Gastroesophageal sphincter (tissue), 4 donors: ENCODE results near the gene SNRPB. TPM values are rescaled to one million over a fixed set of nuclear protein-coding genes. Genes with fewer than 3 reads are reported as not detected.

Experiments
- ATAC-seq: fragments of 150-250 bp; one replicate; pipeline ENCODE4 v1.9.1; 2016; ENCODE audit warnings: mild to moderate bottlenecking, moderate library complexity
- H3K27ac ChIP-seq, 4 donors: fragments of 200-600 bp; sonication (generic) in 3 of 4; 1 replicate in 3 of 4; 2 replicates in 1 of 4; pipeline ENCODE4 v1.5.1; 2016 to 2019
- H3K27me3 ChIP-seq: fragments of 200-600 bp; sonication (generic); one replicate; pipeline ENCODE4 v1.5.1; 2019
- H3K36me3 ChIP-seq, 2 donors: fragments of 200-600 bp; sonication (generic); one replicate each; pipeline ENCODE4 v1.5.1; 2019; ENCODE audit warnings: control low read depth in 1 of 2
- H3K4me1 ChIP-seq, 3 donors: fragments of 200-600 bp; sonication (generic); 1 replicate in 2 of 3; 2 replicates in 1 of 3; pipeline ENCODE4 v1.5.1; 2016 to 2019; ENCODE audit warnings: control low read depth in 2 of 3
- H3K4me3 ChIP-seq, 2 donors: fragments of 200-600 bp; sonication (generic); one replicate each; pipeline ENCODE4 v1.5.1; 2019; ENCODE audit warnings: mild to moderate bottlenecking in 1 of 2, moderate library complexity in 1 of 2
- H3K9me3 ChIP-seq, 3 donors: fragments of 200-600 bp; sonication (generic); one replicate each; pipeline ENCODE4 v1.5.1; 2017 to 2019; ENCODE audit warnings: control low read depth in 2 of 3
- EP300 ChIP-seq: sonication (generic); formaldehyde crosslinking; IDR thresholded peaks from one replicate; pipeline ENCODE4 v1.6.1; 2017; ENCODE audit warnings: antibody characterized with exemption, mild to moderate bottlenecking
- POLR2A ChIP-seq, 2 donors: fragments of 450-650 bp; IDR thresholded peaks; one replicate each; pipeline ENCODE4 v1.6.1; 2017; ENCODE audit warnings: antibody characterized with exemption in 2 of 2, mild to moderate bottlenecking in 2 of 2, moderate library complexity in 1 of 2
- POLR2AphosphoS5 ChIP-seq: sonication (generic); formaldehyde crosslinking; IDR thresholded peaks from one replicate; pipeline ENCODE4 v1.6.1; 2017; ENCODE audit warnings: antibody characterized with exemption
- WGBS, 2 donors: methylation state at CpG; one replicate each; pipeline ENCODE4 v1.1.5; 2018; ENCODE audit warnings: low coverage in 1 of 2; 5-methylcytosine and 5-hydroxymethylcytosine counted together
- total RNA-seq, 4 donors: library from RNA; depleted of rRNA; stranded (reverse); fragments of >200 nt; gene quantifications; one replicate each; pipeline ENCODE4 v1.1.0, GENCODE V29; 2016
- TF ChIP-seq, protein P1 (sequence below), 4 experiments: fragments of 200-600 bp in 2 of 4; fragments of 450-650 bp in 2 of 4; sonication (generic) in 1 of 4; IDR thresholded peaks; one replicate each; pipeline ENCODE4 v1.5.1; 2017 to 2019; ENCODE audit warnings: antibody characterized with exemption in 4 of 4, mild to moderate bottlenecking in 2 of 4, moderate library complexity in 2 of 4

The SNRPB gene
- total RNA-seq, 4 donors from 2014 or later = 154 to 212 (median 204) TPM

DNA sequence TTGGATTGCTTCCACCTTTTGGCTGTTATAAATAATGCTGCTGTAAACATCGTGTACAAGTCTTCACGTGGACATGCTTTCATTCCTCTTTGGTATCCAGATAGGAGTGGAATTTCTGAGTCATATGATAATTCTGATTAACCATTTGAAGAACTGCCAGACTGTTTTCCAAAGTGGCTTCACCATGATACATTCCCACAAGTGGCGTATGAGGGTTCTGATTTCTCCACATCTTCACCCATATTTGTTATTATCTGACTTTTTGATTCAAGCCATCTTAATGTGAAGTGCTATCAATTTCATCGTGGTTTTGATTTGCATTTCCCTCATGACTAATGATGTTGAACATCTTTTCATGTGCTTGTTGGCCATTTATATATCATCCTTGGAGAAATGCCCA lies 2.9 kb upstream of the SNRPB start:
- H3K36me3 ChIP-seq = peaks cover 0 to 7% of the 10 kb centered on the region in 2 donors
- TF ChIP-seq POLR2A (IDR thresholded peaks at IDR 0.05) = no peak
- TF ChIP-seq EP300 = no peak
- no peak for TF ChIP-seq POLR2AphosphoS5
- TF ChIP-seq, protein P1, sequence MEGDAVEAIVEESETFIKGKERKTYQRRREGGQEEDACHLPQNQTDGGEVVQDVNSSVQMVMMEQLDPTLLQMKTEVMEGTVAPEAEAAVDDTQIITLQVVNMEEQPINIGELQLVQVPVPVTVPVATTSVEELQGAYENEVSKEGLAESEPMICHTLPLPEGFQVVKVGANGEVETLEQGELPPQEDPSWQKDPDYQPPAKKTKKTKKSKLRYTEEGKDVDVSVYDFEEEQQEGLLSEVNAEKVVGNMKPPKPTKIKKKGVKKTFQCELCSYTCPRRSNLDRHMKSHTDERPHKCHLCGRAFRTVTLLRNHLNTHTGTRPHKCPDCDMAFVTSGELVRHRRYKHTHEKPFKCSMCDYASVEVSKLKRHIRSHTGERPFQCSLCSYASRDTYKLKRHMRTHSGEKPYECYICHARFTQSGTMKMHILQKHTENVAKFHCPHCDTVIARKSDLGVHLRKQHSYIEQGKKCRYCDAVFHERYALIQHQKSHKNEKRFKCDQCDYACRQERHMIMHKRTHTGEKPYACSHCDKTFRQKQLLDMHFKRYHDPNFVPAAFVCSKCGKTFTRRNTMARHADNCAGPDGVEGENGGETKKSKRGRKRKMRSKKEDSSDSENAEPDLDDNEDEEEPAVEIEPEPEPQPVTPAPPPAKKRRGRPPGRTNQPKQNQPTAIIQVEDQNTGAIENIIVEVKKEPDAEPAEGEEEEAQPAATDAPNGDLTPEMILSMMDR (IDR thresholded peaks at IDR 0.05) = no peak
- no peak overlapping the region for H3K27ac ChIP-seq
- H3K27me3 ChIP-seq = no peaks in the 10 kb centered on the region
- no peak for ATAC-seq
- H3K4me1 ChIP-seq = peaks cover 0 to 20% (median 11%) of the 10 kb centered on the region in 3 donors
- H3K4me3 ChIP-seq = no peak overlapping the region
- WGBS, 2 donors = 56% methylated on average over 4 of the region's 4 CpGs
- H3K9me3 ChIP-seq = no peaks in the 10 kb centered on the region

DNA sequence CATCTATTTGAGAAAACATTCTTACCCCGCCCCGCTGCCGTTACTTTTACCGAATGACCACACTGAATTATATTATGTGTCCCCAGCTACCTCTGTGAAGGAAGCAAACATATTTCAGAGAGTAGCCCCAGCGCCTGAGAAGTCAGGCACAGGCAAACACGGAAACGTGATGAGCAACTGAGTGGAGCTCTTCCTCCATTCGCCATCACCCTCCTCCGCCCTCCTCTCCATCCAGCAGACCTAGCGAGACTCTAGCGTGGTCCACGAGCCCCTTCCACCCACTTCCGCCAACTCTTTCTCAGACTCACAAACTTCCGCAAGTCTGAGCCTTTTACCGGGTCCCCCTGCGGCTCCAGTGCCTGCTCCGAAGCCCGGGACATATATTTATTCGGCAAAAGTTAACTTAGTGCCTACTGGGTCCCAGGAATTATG lies 582 bp downstream of the SNRPB start:
- no peaks in the 10 kb centered on the region for H3K27me3 ChIP-seq
- WGBS, 2 donors = 0% methylated on average over 12 to 14 of the region's 19 CpGs
- H3K36me3 ChIP-seq = peaks cover 0 to 30% of the 10 kb centered on the region in 2 donors
- H3K4me1 ChIP-seq = peaks cover 0 to 39% (median 14%) of the 10 kb centered on the region in 3 donors
- no peak for ATAC-seq
- peak overlapping the region; percentile 75 to 79 for H3K4me3 ChIP-seq
- peak overlapping the region; percentile 75 to 96 (median 90) for H3K27ac ChIP-seq
- H3K9me3 ChIP-seq = no peaks in the 10 kb centered on the region
- TF ChIP-seq, protein P1 (IDR thresholded peaks at IDR 0.05) = no peak
- TF ChIP-seq POLR2AphosphoS5 (no peak), EP300 (no peak)

- Histone ChIP-seq H3K27ac (peak overlapping the region in 3 of 4 donors; percentile 86 to 96 (median 95)), H3K4me3 (peak overlapping the region in 1 of 2 donors; percentile 75), H3K9me3 (no peaks in the 10 kb centered on the region), H3K36me3 (peaks cover 8 to 42% of the 10 kb centered on the region in 2 donors), H3K27me3 (no peaks in the 10 kb centered on the region), H3K4me1 (peaks cover 0 to 39% (median 14%) of the 10 kb centered on the region in 3 donors)
- TF ChIP-seq EP300 (no peak), POLR2AphosphoS5 (no peak), POLR2A (IDR thresholded peaks at IDR 0.05) (no peak)
- TF ChIP-seq, protein P1 (IDR thresholded peaks at IDR 0.05) = no peak
- 59 to 62% methylated on average over 2 to 5 of the region's 11 CpGs for WGBS, 2 donors
- no peak for ATAC-seq
These were observed 1.8 kb downstream of the SNRPB start for GRCh38 chr20:2468581-2469407.

DNA sequence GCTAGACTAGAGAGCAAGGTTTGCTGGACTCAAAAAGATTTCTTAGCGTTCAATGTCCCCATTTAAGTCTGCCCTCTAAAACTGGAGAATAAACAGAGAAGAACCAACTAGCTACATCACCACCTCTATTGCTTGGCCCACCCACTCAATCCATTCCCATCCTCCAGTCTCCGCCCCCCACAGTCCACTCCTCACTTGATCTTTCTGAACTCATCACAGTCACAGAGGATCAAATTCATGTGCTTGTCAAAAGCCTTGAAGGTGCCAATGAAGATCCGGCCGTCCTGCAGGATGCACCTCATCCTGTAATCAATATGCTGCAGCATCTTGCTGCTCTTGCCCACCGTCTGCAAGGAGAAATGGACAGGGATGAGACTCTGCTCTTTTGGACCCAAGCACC lies 3.2 kb downstream of the SNRPB start:
- no peak for ATAC-seq

More for the DNA sequence above, 3.2 kb downstream of the SNRPB start:
- no peaks in the 10 kb centered on the region for H3K9me3 ChIP-seq
- peaks cover 20 to 56% of the 10 kb centered on the region in 2 donors for H3K36me3 ChIP-seq
- TF ChIP-seq, protein P1 (IDR thresholded peaks at IDR 0.05) = no peak
- no peak for TF ChIP-seq POLR2A (IDR thresholded peaks at IDR 0.05)
- TF ChIP-seq EP300 = no peak
- TF ChIP-seq POLR2AphosphoS5 = no peak
- H3K27ac ChIP-seq = no peak overlapping the region
- H3K27me3 ChIP-seq = no peaks in the 10 kb centered on the region
- WGBS, 2 donors = 57 to 79% methylated on average over 1 to 5 of the region's 5 CpGs
- no peak overlapping the region for H3K4me3 ChIP-seq
- peaks cover 0 to 39% (median 14%) of the 10 kb centered on the region in 3 donors for H3K4me1 ChIP-seq
